Heart right ventricle (tissue), 16 donors: ENCODE results near the gene ZFP64. TPM values are rescaled to one million over a fixed set of nuclear protein-coding genes. Genes with fewer than 3 reads are reported as not detected.

Experiments
- ATAC-seq, 8 donors: fragments of 200-7000 bp; cut with Tn5 transposase; one replicate each; pipeline ENCODE4 v1.9.1; 2020; ENCODE audit warnings: mild to moderate bottlenecking in 8 of 8, moderate library complexity in 8 of 8, moderate number of reproducible peaks in 1 of 8
- DNase-seq, 2 donors: peaks; one replicate each; pipeline ENCODE4 v3.0.0-alpha.2; 2020
- H3K27ac ChIP-seq, 10 donors: fragments of 200-600 bp; sonication (generic) in 2 of 10; one replicate each; pipeline versions ENCODE4 v1.5.0 to v1.8.0; 2020 to 2022; ENCODE audit warnings: mild to moderate bottlenecking in 3 of 10
- H3K27me3 ChIP-seq, 7 donors: fragments of 200-600 bp; one replicate each; pipeline ENCODE4 v1.8.0; 2021 to 2022; ENCODE audit warnings: mild to moderate bottlenecking in 2 of 7
- H3K36me3 ChIP-seq, 9 donors: fragments of 200-600 bp; sonication (generic) in 1 of 9; one replicate each; pipeline versions ENCODE4 v1.5.0 to v1.8.0; 2020 to 2022; ENCODE audit warnings: mild to moderate bottlenecking in 2 of 9
- H3K4me1 ChIP-seq, 9 donors: fragments of 200-600 bp; sonication (generic) in 1 of 9; one replicate each; pipeline versions ENCODE4 v1.5.0 to v1.8.0; 2020 to 2022; ENCODE audit warnings: mild to moderate bottlenecking in 4 of 9
- H3K4me3 ChIP-seq, 10 donors: fragments of 200-600 bp; sonication (generic) in 2 of 10; one replicate each; pipeline versions ENCODE4 v1.5.0 to v1.8.0; 2020 to 2022; ENCODE audit warnings: mild to moderate bottlenecking in 7 of 10, moderate library complexity in 2 of 10
- H3K9me3 ChIP-seq, 11 donors: fragments of 200-600 bp in 10 of 11; sonication (generic) in 2 of 11; one replicate each; pipeline versions ENCODE4 v1.5.0 to v1.8.0; 2013 to 2022; ENCODE audit warnings: mild to moderate bottlenecking in 2 of 11, control low read depth in 1 of 11, moderate library complexity in 1 of 11
- WGBS, 2 donors: extraction: QIAGEN DNeasy Blood & Tissue Kit; methylation state at CpG; one replicate each; pipeline ENCODE4 v1.1.7; 2013; ENCODE audit warnings: inconsistent platforms in 1 of 2; 5-methylcytosine and 5-hydroxymethylcytosine counted together
- intact Hi-C, 10 donors: fragments of 100-400 bp; cut with DNase I; formaldehyde crosslinking; loops; one replicate each; pipeline versions ENCODE4 v1.11.1 to v1.14.2; 2022
- polyA plus RNA-seq, 2 donors: library from polyadenylated mRNA; stranded (reverse); fragments of 200-250 nt; gene quantifications; one replicate each; pipeline ENCODE4 v1.2.3, GENCODE V29; 2013
- total RNA-seq, 10 donors: library from RNA; stranded (reverse); fragmentation: NEBNext Ultra II Directional in 3 of 10; extraction: Animal tissue kit (Norgen Biotek cat#: 25700) in 3 of 10; gene quantifications; one replicate each; pipeline versions ENCODE4 v1.2.1 to v1.2.4, GENCODE V29; 2021 to 2023
- TF ChIP-seq, protein P1 (sequence below), 9 donors: fragments of 200-600 bp; sonication (generic) in 2 of 9; IDR thresholded peaks; one replicate each; pipeline versions ENCODE4 v1.5.0 to v1.8.0; 2021 to 2022; ENCODE audit warnings: antibody characterized with exemption in 9 of 9, mild to moderate bottlenecking in 5 of 9, moderate library complexity in 1 of 9
- donor health status: Arrhythmogenic right ventricular cardiomyopathy.
- donor health status: ischemic (EF 13 %, LVEDD 7.1; RV severe dilation, severe dysfunction).
- donor health status: healthy with polysubstance abuse.
- donor health status: DM: no; HTN: yes; CAD: no.
- donor health status: DM: no; HTN: no; CAD: no.
- donor health status: ischemic (EF 25% LVEDD 6.9; RV normal size, moderate dysfunction).
- donor health status: ischemic (EF 25% LVEDD 5.7; RV mildly dilated, moderate dysfunction).
- donor health status: healthy.
- donor health status: DM: yes; HTN: yes; CAD: no.
- donor health status: Ischemic cardiomyopathy.
- donor health status: ischemic (EF 35%, LVEDD 5.7; RV mildly dilated, moderate dysfunction).
- donor health status: nonischemic (EF 11% LVEDD 7.7; RV severe dilation, severe dysfunction).
- donor health status: DM: yes; HTN: yes; CAD: no.
- donor health status: PGD.
- donor health status: ischemic (EF 29% LVEDD 5.4; RV normal size, mild dysfunction).
- donor health status: nonischemic (EF 23%, LVEDD 6.1; RV moderate dilation, normal function).

ZFP64 gene
- total and polyA plus RNA-seq, 12 donors: 2.0 to 10.6 (median 8.0) TPM

DNA sequence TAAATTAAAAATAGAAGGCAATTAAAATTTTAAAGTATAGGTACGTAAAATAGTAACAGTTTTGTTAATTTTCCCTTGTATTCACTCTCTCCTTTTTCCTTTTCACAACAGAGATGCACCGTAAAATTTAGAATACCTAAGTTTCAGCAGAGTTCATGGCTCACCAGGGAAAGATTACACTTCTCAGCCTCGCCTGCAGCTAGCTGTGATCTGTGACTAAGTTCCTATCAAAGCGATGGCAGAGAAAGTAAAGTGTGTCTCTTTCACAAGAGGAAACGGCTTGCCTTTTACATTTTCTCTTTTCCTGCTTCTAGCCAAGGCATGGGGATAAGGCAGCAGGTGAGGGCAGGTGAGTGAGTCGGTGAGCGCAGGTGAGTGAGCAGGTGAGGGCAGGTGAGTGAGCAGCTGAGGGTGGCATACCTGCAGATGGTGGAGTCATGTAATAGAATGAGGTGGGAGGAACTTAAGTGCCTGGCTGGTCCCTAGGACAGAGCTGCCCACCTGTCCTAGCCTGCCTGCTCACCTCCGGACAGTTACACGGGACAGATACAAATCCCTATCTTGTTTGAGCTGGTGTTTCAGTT is 30.9 kb downstream of the ZFP64 start:
- Histone ChIP-seq H3K4me1 (no peaks in the 10 kb centered on the region), H3K27ac (no peak overlapping the region), H3K36me3 (peaks cover 0 to 100% (median 55%) of the 10 kb centered on the region in 9 donors), H3K9me3 (peaks cover 0 to 22% (median 4%) of the 10 kb centered on the region in 11 donors), H3K27me3 (no peaks in the 10 kb centered on the region), H3K4me3 (no peak overlapping the region)
- intact Hi-C loops: no loop called here
- TF ChIP-seq, protein P1, sequence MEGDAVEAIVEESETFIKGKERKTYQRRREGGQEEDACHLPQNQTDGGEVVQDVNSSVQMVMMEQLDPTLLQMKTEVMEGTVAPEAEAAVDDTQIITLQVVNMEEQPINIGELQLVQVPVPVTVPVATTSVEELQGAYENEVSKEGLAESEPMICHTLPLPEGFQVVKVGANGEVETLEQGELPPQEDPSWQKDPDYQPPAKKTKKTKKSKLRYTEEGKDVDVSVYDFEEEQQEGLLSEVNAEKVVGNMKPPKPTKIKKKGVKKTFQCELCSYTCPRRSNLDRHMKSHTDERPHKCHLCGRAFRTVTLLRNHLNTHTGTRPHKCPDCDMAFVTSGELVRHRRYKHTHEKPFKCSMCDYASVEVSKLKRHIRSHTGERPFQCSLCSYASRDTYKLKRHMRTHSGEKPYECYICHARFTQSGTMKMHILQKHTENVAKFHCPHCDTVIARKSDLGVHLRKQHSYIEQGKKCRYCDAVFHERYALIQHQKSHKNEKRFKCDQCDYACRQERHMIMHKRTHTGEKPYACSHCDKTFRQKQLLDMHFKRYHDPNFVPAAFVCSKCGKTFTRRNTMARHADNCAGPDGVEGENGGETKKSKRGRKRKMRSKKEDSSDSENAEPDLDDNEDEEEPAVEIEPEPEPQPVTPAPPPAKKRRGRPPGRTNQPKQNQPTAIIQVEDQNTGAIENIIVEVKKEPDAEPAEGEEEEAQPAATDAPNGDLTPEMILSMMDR (IDR thresholded peaks at IDR 0.05): no peak
- 94 to 95% methylated on average over 9 of the region's 9 CpGs for WGBS, 2 donors
- ATAC-seq: no peak
- no peak for DNase-seq

DNA sequence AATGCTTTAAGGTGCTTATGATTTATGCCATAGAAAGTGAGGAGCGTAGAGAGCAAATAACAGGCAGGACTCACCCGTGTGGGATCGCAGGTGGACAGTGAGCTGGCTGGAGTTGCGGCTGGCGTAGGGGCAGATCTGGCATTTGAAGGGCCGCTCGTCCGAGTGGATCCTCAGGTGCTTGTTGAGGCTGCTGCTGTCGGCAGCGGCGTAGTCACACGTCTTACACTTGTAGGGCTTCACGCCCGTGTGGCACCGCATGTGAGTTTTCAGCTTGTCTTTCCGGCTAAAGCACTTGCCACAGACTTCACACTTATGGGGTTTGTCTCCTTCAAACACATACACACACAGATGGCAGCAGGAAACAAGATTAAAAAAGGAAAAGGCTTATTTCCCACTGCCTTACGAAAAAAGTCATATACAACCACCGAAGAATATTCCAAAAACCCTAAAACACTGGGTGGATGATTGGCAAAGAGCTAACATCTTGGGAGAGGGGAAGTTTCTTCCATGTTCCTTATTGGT is 31.5 kb downstream of the ZFP64 start:
- Histone ChIP-seq H3K36me3 (peaks cover 0 to 100% (median 49%) of the 10 kb centered on the region in 9 donors), H3K9me3 (peaks cover 0 to 18% (median 4%) of the 10 kb centered on the region in 11 donors), H3K4me3 (no peak overlapping the region), H3K27ac (no peak overlapping the region), H3K27me3 (no peaks in the 10 kb centered on the region), H3K4me1 (no peaks in the 10 kb centered on the region)
- 98% methylated on average over 18 of the region's 18 CpGs for WGBS, 2 donors
- DNase-seq (no peak), ATAC-seq (no peak)
- TF ChIP-seq, protein P1 (IDR thresholded peaks at IDR 0.05): no peak
- intact Hi-C loops: no loop called here

DNA sequence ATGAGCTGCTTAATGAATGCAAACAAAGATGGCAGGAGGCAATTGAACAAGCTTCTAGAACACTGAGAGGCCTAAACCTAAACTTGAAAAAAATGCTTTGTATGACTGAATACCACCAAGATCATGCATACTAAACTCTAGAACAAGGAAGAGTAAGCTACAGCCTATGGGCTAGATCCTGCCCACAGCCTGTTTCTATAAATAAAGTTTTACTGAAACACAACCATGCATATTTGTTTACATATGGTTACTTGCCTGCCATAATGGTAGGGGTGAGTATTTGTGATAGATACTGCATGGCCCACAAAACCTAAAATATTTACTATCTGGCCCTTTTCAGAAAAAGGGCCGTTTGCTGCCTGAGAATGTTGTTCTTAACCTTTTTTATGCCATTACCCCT is 37.0 kb downstream of the ZFP64 start:
- TF ChIP-seq, protein P1 (IDR thresholded peaks at IDR 0.05): no peak
- DNase-seq (no peak), ATAC-seq (no peak)
- peaks cover 0 to 86% (median 34%) of the 10 kb centered on the region in 9 donors for H3K36me3 ChIP-seq
- no peaks in the 10 kb centered on the region for H3K4me1 ChIP-seq
- peaks cover 0 to 18% (median 4%) of the 10 kb centered on the region in 11 donors for H3K9me3 ChIP-seq
- H3K27me3 ChIP-seq: no peaks in the 10 kb centered on the region
- H3K27ac ChIP-seq: no peak overlapping the region
- intact Hi-C loops: no loop called here
- WGBS, 2 donors: 52 to 74% methylated on average over 1 of the region's 1 CpG
- no peak overlapping the region for H3K4me3 ChIP-seq

DNA sequence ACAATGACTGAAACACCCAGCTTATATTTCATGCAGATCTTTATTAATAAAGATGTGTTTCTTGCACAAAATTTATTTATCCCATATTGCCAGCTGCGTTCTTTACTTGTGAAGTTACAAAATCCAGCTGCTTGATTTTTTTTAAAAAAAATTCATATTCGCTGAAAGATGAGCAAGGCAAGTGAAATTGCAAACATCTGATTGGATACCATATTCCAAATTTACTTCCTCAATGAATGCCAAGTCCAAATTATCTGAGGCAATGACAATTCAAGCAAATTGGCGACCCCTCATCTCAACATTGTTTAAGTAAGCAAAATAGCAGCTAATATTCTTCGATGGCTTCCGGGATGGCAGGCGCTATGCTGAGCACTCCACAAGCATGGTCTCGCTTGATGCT is 37.7 kb downstream of the ZFP64 start:
- H3K9me3 ChIP-seq: peaks cover 0 to 13% (median 4%) of the 10 kb centered on the region in 11 donors
- DNase-seq: no peak
- ATAC-seq: no peak
- H3K27me3 ChIP-seq: no peaks in the 10 kb centered on the region
- H3K4me3 ChIP-seq: no peak overlapping the region
- intact Hi-C loops: no loop called here
- 94 to 95% methylated on average over 7 of the region's 7 CpGs for WGBS, 2 donors
- H3K4me1 ChIP-seq: no peaks in the 10 kb centered on the region
- TF ChIP-seq, protein P1 (IDR thresholded peaks at IDR 0.05): no peak
- peaks cover 0 to 86% (median 27%) of the 10 kb centered on the region in 9 donors for H3K36me3 ChIP-seq
- H3K27ac ChIP-seq: no peak overlapping the region
